Activated CD4-positive, alpha-beta T cell treated with anti-CD3 and anti-CD28 coated beads, Interleukin-2, amount 50 U/mL, for 16 hours (primary cell): ENCODE results near the gene GRSF1.
A peak's percentile ranks its signal among the peaks of the same experiment; 100 is the strongest.
"Not testable (repeated sequence)": the region's sequence is repeated elsewhere in the genome, so short reads cannot be mapped to it uniquely, and the experiment has no call there.

Source experiments
- DNase-seq: peaks from one replicate; pipeline ENCODE4 v3.0.0-alpha.2; 2020

The GRSF1 gene

DNA sequence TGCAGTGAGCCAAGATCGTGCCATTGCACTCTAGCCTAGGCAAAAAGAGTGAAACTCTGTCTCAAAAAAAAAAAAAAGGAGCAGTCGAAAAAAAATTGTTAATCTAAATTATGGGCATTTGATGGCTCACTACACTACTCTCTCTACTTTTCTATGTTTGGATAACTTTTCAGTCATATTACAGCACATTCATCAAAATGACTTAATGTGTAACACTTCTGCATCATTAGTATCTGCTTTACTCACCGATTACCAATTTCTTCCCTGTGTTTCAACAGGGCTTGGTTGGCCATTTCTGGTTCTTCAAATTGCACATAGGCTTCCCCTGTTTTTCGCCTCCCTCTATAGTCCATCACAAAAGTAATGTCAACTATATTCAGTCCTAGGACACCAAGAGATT is 8.4 kb downstream of the GRSF1 start:
- no peak for DNase-seq

DNA sequence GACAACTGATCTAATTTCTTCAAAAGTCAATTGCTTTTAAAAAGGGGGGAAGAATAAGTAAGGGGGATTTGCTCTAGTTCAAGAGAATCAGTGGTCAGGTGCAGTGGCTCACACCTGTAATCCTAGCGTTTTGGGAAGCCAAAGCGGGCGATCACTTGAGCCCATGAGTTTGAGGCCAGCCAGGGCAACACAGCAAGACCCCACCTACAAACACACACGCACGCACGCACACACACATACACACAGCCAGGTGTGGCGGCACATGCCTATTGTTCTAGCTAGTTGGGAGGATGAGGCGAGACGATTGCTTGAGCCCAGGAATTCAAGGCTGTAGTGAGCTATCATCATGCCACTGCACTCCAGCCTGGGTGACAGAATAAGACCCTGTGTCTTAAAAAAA is 9.6 kb downstream of the GRSF1 start:
- no peak for DNase-seq

- DNase-seq, result no peak
These were observed 10.2 kb downstream of the GRSF1 start for GRCh38 chr4:70829492-70829891.

GRCh38 chr4:70829015-70829414 is 10.7 kb downstream of the GRSF1 start:
- DNase-seq, result no peak

DNA sequence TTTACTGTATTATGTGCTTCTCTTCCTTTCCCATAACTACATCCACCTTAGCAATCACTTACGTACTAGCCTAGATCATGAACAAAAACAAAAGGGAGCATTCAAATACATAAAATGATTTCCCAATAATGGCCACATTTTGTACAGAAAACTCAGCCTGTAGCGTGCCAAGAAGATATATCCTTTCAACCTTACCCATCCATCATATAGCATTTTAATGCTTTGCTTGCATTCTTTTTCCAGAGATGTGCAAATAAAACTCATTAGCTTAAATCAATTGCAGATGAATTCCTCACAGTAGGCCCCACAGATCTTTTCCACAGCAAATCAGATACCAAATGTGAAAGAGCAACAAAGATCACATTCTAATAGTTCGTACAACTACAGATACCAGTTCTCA is 20.8 kb downstream of the GRSF1 start:
- DNase-seq, result no peak

GRCh38 chr4:70818173-70818855 is 21.4 kb downstream of the GRSF1 start:
- no peak for DNase-seq

- DNase-seq, result no peak
These were observed 22.8 kb downstream of the GRSF1 start for GRCh38 chr4:70816894-70817293.

DNA sequence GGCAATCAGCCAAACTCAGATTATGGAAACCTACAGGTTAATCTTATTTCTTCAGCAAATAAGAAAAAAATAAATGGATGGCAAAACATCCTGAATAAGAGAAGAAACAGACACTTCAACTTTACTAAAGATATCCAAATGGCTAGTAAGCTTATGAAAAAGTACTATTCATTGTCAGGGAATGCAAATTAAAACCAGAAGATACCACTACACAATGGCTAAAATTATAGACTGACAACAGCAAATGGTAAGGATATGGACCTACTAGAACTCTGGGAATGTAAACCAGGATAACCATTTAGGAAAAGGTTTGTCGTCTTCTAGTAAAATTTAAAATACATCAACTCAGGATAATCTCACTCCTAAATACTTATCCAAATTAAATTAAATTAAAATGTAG is 24.3 kb downstream of the GRSF1 start:
- DNase-seq, result no peak

DNA sequence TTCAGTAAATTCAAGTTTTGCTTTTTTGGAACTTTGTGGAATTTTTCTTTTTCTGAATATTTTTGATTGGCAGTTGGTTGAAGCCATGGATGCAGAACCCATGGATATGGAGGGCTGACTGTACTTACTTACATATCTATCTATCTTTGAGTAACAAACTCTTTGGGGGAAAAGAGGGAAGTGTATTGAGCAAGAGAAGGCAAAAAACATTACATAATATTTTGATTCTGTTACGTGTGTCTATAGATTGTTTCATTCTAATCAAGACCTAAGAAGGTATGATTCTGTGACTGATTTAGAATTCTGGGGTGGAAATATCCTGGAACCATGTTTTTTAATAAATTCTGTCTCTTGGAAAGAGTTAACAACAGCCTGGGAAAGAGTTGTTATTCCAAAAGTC is 31.5 kb downstream of the GRSF1 start:
- no peak for DNase-seq

DNA sequence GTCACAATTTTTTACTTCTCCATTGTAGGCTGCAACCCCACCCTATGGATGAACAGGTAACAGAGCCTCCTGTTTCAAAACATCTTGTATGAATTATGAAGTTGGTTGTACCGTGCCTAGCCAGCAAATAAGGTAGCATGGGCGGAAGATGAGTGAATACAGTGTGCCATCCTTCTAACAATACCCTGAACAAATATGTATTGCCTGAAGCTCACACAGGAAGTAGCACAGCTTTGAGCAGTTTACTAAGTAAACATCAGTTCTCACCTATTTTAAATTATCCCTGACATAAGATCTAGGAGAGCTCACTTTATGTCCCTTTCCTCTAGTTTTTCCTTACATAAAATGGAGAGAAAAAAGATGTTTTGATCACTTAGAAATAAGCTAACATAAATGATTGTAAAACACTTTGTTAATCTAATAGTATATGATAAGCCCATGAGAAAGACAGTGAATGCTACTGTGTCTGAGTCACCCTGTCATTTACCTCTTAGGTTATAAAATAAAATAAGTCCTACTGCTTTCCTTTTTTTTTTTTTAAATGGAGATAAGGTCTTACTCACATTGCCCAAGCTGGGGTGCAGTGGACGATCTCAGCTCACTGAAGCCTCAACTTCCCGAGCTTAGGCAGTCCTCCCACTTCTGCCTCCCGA is 36.6 kb downstream of the GRSF1 start:
- DNase-seq, result no peak

DNA sequence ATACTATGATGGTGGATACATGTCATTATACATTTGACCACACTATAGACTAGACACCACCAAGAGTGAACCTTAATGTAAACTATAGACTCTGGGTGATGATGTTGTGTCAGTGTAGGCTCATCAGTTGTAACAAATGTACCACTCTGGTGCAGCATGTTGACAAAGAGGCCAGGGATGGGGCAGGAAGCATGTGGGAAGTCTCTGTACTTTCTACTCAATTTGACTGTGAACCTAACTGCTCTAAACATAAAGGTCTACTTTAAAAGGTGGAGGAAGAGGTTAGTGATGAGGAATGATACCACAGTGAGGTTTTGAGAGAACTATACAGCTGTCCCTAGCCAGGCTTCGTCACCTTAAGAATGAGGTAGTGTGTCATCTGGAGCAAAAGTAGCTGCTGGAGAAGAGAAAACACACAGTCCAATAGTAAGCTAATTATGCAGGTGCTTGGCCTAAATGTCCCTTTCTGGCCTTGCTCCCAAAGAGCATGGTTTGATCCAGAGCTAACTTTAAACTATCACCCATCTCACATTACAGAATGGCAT is 38.4 kb downstream of the GRSF1 start:
- peak; percentile 59 for DNase-seq

DNA sequence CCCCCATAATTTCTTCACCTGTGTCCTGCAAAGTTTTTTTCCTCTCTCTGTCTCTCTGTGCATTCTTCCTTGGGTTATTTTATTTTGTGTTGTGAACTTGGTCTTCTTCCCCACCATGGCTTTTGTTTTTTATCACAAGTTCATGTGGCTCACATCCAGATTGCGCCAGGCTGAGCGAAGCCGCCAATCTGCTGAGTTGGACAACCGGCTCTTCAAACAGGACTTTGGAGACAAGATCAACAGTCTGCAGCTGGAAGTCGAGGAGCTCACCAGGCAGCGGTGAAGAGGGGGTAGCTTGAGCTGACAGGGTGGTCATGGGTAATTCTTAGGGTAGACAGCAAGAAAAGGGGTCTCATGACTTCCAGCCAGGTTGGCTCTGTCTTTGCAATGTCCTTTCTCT is 46.1 kb downstream of the GRSF1 start:
- no peak for DNase-seq

GRCh38 chr4:70788733-70789132 is 51.0 kb downstream of the GRSF1 start:
- DNase-seq, result no peak

GRCh38 chr4:70787496-70787895 is 52.2 kb downstream of the GRSF1 start:
- no peak for DNase-seq

- DNase-seq, result no peak
These were observed 56.6 kb downstream of the GRSF1 start for GRCh38 chr4:70783096-70783495.

- DNase-seq, result no peak
These were observed 60.7 kb downstream of the GRSF1 start for GRCh38 chr4:70778888-70779422.

- no peak for DNase-seq
These were observed 66.6 kb downstream of the GRSF1 start for GRCh38 chr4:70772929-70773555.

GRCh38 chr4:70769396-70769795 is 70.3 kb downstream of the GRSF1 start:
- DNase-seq, result not testable (repeated sequence)

GRCh38 chr4:70768301-70768948 is 71.3 kb downstream of the GRSF1 start:
- DNase-seq, result no peak
